Measurements from ENCODE around the gene BUB1B. TPM values are rescaled to one million over a fixed set of nuclear protein-coding genes. Genes with fewer than 3 reads are reported as not detected.
A peak's percentile ranks its signal among the peaks of the same experiment; 100 is the strongest.

The BUB1B gene
- total RNA-seq, 2 donors from 2014 or later = 2.9 to 10.4 TPM

GRCh38 chr15:40232625-40233070 is 71.8 kb downstream of the BUB1B start:
- DNase-seq (peak in 1 of 2 donors; percentile 35), ATAC-seq (peak; percentile 60)
- intact Hi-C loops (cut with DNase I, micrococcal nuclease) = no loop called here

DNA sequence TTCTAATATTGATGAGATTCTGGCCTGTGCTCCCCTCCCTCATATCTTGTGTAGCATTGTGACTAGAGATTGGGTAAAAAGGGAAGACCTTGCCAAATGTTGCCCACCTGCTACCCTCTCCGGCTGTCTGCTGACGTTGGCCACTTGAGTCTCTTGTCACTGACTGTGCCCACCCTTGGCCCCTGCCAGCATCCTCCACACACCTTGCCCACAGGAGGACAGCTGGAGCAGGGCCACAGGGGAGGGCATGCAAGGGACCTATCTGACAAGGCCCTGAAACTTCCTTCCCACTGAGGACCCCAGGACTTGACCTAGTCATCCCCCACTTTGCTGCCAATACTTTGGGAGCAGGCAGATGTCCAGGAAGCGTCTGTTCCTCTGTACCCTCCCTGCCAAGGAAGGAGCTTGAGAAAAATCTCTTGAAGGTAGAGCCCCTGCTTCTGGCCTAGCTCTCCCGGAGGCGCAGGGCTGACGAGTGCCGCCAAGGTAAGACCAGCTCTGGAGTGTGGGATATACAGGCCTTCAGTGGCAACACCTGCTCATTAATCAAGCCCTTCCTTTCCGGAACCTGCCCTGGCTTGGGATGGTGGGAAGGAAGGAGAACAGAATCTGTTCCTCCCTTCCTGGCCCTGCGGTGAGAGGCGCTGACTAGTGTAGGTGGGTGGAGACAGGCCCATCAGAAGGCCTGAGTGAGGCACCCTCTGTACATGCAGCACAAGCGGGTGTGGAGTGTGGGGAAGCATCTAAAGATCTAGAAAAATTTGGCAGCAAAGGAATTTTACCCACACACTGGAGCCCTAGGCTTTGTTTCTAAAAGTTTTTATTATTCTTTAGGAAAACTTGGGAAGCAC is 73.1 kb downstream of the BUB1B start:
- DNase-seq (no peak), ATAC-seq (no peak)
- intact Hi-C loops (cut with DNase I, micrococcal nuclease) = no loop called here

DNA sequence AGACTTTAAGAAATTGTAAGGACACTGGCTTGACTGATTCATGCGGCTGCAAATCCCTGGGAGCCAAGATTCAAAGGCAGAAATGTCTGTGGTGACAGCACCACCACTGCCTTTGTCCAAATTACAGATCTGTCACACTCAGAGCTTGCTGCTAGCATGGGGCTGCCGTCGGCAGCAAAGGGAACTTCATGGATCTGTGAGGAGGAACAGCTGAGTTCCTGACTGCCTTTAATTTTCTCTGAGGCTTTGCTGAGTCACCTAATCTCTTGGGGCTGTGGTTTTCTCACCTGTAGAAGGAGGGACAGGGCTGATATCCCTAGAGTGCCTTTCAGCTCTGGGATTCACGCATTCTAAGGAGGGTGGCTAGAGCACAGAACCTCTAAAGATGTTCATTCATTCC is 73.9 kb downstream of the BUB1B start:
- intact Hi-C loops (cut with DNase I, micrococcal nuclease) = no loop called here
- no peak for DNase-seq
- no peak for ATAC-seq

DNA sequence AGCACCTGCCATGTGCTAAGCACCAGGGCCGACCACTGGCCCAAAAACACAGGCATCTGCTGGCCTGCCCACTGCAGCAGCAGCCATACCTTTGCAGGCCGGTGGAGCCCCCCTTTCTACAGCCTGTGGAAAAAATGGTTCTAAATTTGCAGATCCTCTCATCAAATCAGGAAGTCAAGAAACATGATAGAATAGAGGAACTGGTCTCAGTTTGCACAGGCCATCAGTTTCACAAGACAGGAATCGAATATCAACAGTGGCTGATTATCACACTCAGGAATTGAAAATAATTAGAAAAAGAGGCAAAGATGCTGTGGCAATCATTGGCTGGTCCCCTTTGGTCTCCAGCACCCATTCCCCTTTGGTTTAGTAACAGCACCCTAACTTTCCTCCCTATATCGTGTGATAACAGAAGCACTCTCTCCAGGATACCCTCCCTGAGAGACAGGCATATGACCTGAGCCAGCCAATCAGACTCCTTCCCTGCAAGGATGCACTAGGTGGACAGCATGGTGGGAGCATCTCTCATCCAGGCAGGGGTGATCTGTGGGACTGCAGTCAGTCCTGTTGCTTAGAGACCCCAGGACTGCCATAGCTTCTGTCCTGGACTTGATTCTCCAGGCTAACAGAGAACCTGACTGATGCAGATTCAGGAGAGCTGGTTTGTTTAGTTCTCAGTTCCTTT is 74.5 kb downstream of the BUB1B start:
- intact Hi-C loops (cut with DNase I, micrococcal nuclease) = no loop called here
- DNase-seq = no peak
- no peak for ATAC-seq

DNA sequence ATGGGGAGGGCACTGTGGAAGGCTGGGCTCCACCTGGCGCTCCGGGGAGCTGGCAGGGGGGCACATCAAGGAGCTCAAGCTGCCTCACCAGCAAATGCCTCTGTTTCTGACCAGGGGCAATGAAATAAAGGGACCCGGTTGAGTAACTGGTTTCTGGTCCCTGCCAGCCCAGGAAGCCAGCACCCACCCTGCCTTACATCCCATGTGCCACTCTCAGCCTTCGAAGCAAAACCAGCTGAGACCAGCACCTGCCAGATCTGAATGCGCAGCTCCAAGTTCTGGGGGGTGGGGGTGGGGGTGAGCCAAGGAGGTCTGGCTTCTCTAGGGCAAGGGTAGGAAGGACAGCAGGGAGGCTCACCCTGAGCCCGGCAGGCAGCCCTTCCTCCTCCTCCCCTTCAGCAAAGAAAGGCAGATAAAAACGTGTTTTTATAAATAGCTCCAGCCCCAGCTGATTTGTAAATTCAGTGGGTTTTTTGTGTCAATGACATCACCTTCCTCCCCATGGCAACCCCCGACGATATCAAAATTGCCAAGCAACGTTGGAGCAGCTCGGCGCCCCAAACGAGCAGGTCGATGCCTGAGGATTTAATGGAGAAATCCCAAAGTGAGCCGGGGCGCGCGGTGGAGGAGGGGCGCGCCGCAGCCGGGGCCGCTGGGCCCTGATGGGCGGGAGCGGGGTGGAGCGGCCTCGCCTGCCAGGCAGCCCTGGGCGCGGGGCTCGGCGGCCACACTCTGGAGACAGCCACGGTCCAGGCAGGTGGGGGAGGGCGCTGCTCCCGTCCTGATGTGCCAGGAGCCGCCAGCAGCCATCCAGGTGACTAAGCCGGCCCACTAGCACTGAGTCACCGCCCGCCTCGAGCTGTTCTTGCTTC is 77.9 kb downstream of the BUB1B start, which contains the start of gene PAK6:
Gene PAK6 (plus strand): TSS at position 532 of the 872 bp plus-strand sequence. CDS start 25,723 bp downstream, outside the sequence.
- DNase-seq = peak; percentile 49 to 52
- intact Hi-C loops (cut with DNase I, micrococcal nuclease) = no loop called here
- peak; percentile 85 for ATAC-seq

DNA sequence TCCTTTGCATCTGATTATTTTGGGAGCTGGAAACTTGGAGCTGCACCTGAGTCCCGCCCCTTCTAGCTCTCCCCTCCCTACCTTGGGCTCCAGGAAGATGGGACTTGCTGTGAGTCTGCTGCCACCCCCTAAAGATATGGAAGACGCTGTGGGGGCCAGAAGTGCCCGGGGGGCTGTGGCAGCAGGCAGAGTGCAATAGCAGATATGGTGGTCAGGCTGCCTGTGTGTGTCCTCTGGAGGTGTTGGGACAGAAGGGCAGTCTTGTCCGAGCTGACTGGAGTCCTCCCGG is 78.5 kb downstream of the BUB1B start:
- intact Hi-C loops (cut with DNase I, micrococcal nuclease) = no loop called here
- no peak for ATAC-seq
- no peak for DNase-seq

GRCh38 chr15:40239693-40240618 is 79.1 kb downstream of the BUB1B start:
- intact Hi-C loops (cut with DNase I, micrococcal nuclease) = no loop called here
- ATAC-seq (no peak), DNase-seq (no peak)

- DNase-seq = no peak
- intact Hi-C loops (cut with DNase I, micrococcal nuclease) = no loop called here
- no peak for ATAC-seq
Measured at GRCh38 chr15:40240619-40241221, 79.9 kb downstream of the BUB1B start.

GRCh38 chr15:40241269-40242212 is 80.7 kb downstream of the BUB1B start:
- no peak for ATAC-seq
- DNase-seq = no peak
- intact Hi-C loops (cut with DNase I, micrococcal nuclease) = no loop called here

DNA sequence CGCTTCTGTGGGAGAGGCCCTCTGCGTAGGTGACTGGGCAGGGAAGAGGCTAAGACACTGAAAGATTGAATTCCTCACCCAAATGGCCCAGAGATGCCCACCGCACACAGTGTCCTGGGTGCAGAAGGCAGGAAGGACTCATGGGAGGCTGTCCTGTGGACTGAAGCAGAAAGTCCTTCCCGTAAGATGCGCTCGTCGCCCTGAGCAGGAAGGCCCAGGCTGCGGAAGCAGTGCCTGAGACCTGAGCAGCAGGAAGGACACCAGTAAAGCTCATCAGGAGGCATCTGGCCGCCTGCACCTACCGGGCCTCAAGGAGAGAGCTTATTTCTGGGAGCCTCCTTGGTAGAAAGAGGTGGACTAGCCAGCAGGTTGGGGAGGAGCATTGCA is 81.3 kb downstream of the BUB1B start:
- ATAC-seq = no peak
- intact Hi-C loops (cut with DNase I, micrococcal nuclease) = no loop called here
- DNase-seq = no peak

DNA sequence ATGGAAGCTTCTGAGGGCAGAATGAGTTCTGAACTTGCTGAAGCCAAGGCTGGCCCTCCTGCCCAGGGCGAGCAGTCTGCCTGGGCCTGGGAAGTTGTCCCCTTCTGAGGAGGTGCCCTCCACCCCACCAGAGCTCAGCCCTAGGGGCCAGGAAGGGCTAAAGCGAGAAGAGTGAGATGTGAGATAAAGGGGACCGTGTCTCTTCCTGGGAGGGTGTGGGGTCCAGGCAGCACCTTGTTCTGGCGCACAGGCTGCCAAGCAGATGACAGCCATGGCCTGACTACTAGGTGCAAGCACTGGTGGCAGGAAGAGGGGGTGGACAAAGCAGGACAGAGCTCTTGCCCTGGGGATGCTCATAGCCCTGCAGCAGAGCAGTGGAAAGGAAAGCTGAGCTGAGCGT is 81.7 kb downstream of the BUB1B start:
- ATAC-seq = no peak
- intact Hi-C loops (cut with DNase I, micrococcal nuclease) = no loop called here
- DNase-seq = no peak

- intact Hi-C loops (cut with DNase I, micrococcal nuclease) = no loop called here
- DNase-seq (no peak), ATAC-seq (no peak)
Measured at GRCh38 chr15:40243126-40243810, 82.4 kb downstream of the BUB1B start.

DNA sequence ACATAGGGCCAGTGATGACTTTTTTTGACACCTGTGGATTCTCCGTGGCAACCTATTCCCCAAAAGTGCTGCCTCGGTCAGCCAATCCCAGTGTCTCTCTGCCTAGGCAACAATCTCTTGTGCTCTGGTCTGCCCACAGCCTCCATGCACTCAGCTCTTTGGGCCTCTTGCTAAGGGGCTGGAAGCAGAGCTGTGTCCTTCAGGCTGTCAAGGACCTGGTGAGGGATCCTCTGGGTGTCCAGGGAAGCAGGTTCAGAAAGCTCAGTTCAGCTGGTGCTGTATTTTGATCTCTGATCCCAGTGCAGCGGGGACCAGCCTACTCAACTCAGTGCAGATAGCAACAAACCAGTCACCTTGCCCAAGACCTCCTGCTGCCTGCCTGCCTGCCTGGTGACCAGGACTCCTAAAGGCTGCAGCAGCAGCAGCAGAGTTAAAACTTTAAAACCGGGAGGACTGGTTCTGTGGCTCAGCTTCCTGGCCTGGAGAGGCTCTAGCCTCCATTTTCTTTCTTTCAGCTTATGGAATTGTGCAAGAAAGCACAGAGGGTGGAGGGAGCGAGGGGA is 84.2 kb downstream of the BUB1B start:
- intact Hi-C loops (cut with DNase I, micrococcal nuclease) = no loop called here
- no peak for DNase-seq
- ATAC-seq = peak; percentile 51

DNA sequence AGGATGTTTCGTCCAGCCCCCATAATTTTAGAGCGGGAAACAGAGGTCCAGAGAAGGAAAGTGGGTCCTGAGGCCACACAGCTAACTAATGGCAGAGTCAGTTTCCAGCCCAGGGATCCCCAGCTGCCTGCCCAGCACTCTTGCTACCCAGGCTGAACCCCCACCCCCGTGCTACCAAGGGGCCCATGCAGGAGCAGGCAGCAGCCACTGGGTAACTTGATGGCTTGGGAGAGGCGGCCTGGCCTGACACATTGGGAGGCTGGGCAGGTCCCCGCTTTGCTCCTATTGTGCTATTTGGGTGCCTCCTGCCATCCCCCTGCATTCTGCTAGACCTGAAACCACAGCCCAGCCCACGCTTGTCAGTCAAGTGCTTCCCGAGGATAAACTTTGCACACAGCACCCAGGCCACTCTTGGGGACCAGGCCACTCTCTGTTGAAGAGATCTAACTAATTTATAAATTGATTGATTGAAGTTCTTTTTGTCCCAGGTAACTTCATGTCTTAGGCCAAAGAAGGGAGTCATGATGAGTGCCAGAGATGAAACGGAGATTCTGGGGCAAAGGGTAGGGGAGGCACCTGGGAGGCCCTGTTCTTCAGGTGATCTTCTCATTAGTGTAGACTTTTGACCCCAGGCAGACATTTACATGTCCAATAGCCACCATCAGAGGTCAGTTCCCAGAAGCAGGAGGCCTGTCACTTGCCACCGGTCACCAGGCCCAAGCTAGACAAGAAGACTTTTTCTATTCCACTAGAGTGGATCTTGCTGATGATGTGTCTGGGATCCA is 85.0 kb downstream of the BUB1B start:
- intact Hi-C loops (cut with DNase I, micrococcal nuclease) = no loop called here
- ATAC-seq (no peak), DNase-seq (no peak)

- intact Hi-C loops (cut with DNase I, micrococcal nuclease) = no loop called here
- no peak for ATAC-seq
Measured at GRCh38 chr15:40246496-40247280, 85.8 kb downstream of the BUB1B start.

More at GRCh38 chr15:40246496-40247280, 85.8 kb downstream of the BUB1B start:
- DNase-seq = no peak

Measured in left colon (tissue), 2 donors.